ENCODE measurements around the gene FRMD4A. TPM values are rescaled to one million over a fixed set of nuclear protein-coding genes. Genes with fewer than 3 reads are reported as not detected.

FRMD4A gene
- total and polyA plus RNA-seq, 5 donors from 2014 or later, result 0.34 to 2.4 (median 0.54) TPM

- ATAC-seq (ENCODE audit: low read depth in 2 of 2), result no peak
- H3K27me3 Mint-ChIP-seq, result peaks cover 55% of the 10 kb centered on the region
- no peak overlapping the region for H3K27ac ChIP-seq (ENCODE audit: insufficient read depth, low read length, poor library complexity, severe bottlenecking)
- no peak for DNase-seq
- peaks cover 0 to 30% (median 6%) of the 10 kb centered on the region in 4 donors for H3K4me1 Mint-ChIP-seq
- no peaks in the 10 kb centered on the region for H3K9me3 ChIP-seq (ENCODE audit: control insufficient read depth in 2 of 2, low read length in 2 of 2)
- H3K27ac Mint-ChIP-seq, result no peak overlapping the region
- peaks cover 0 to 1% (median 0%) of the 10 kb centered on the region in 7 donors for H3K9me3 Mint-ChIP-seq
- H3K36me3 ChIP-seq (ENCODE audit: control insufficient read depth, insufficient read depth, low read length), result no peaks in the 10 kb centered on the region
- no peak overlapping the region for H3K4me3 ChIP-seq (ENCODE audit: low read depth, low read length)
- peaks cover 23% of the 10 kb centered on the region for H3K27me3 ChIP-seq (ENCODE audit: control insufficient read depth, insufficient read depth, low read length)
- H3K36me3 Mint-ChIP-seq, result peaks cover 6% of the 10 kb centered on the region
- H3K4me3 Mint-ChIP-seq, result peak overlapping the region in 1 of 4 donors; percentile 45
- H3K4me1 ChIP-seq (ENCODE audit: control insufficient read depth, insufficient read depth, low read length, poor library complexity, severe bottlenecking), result peaks cover 15% of the 10 kb centered on the region
Observed at GRCh38 chr10:13893926-13894325, 436.8 kb downstream of the FRMD4A start.

GRCh38 chr10:13892871-13893270 is 437.9 kb downstream of the FRMD4A start:
- Mint-ChIP-seq H3K36me3 (peaks cover 6% of the 10 kb centered on the region), H3K9me3 (peaks cover 0 to 1% (median 0%) of the 10 kb centered on the region in 7 donors), H3K27ac (no peak overlapping the region), H3K4me1 (peaks cover 0 to 31% (median 6%) of the 10 kb centered on the region in 4 donors), H3K4me3 (peak overlapping the region in 2 of 4 donors; percentile 26 to 68), H3K27me3 (peaks cover 66% of the 10 kb centered on the region)
- DNase-seq, result no peak
- H3K27me3 ChIP-seq (ENCODE audit: control insufficient read depth, insufficient read depth, low read length), result peaks cover 25% of the 10 kb centered on the region
- no peaks in the 10 kb centered on the region for H3K9me3 ChIP-seq (ENCODE audit: control insufficient read depth in 2 of 2, low read length in 2 of 2)
- H3K4me3 ChIP-seq (ENCODE audit: low read depth, low read length), result no peak overlapping the region
- no peak overlapping the region for H3K27ac ChIP-seq (ENCODE audit: insufficient read depth, low read length, poor library complexity, severe bottlenecking)
- H3K36me3 ChIP-seq (ENCODE audit: control insufficient read depth, insufficient read depth, low read length), result no peaks in the 10 kb centered on the region
- H3K4me1 ChIP-seq (ENCODE audit: control insufficient read depth, insufficient read depth, low read length, poor library complexity, severe bottlenecking), result peaks cover 15% of the 10 kb centered on the region
- no peak for ATAC-seq (ENCODE audit: low read depth in 2 of 2)

- Mint-ChIP-seq H3K36me3 (peaks cover 6% of the 10 kb centered on the region), H3K4me1 (peaks cover 0 to 37% (median 7%) of the 10 kb centered on the region in 4 donors), H3K9me3 (peaks cover 0 to 1% (median 0%) of the 10 kb centered on the region in 7 donors), H3K4me3 (peak overlapping the region; percentile 17 to 81 (median 47)), H3K27me3 (peaks cover 65% of the 10 kb centered on the region), H3K27ac (peak overlapping the region in 1 of 3 donors; percentile 66)
- H3K36me3 ChIP-seq (ENCODE audit: control insufficient read depth, insufficient read depth, low read length), result no peaks in the 10 kb centered on the region
- no peaks in the 10 kb centered on the region for H3K9me3 ChIP-seq (ENCODE audit: control insufficient read depth in 2 of 2, low read length in 2 of 2)
- DNase-seq, result no peak
- no peak overlapping the region for H3K27ac ChIP-seq (ENCODE audit: insufficient read depth, low read length, poor library complexity, severe bottlenecking)
- no peak overlapping the region for H3K4me3 ChIP-seq (ENCODE audit: low read depth, low read length)
- peaks cover 15% of the 10 kb centered on the region for H3K4me1 ChIP-seq (ENCODE audit: control insufficient read depth, insufficient read depth, low read length, poor library complexity, severe bottlenecking)
- H3K27me3 ChIP-seq (ENCODE audit: control insufficient read depth, insufficient read depth, low read length), result peaks cover 25% of the 10 kb centered on the region
- no peak for ATAC-seq (ENCODE audit: low read depth in 2 of 2)
Observed at GRCh38 chr10:13892001-13892491, 438.7 kb downstream of the FRMD4A start.

- Mint-ChIP-seq H3K4me3 (peak overlapping the region; percentile 38 to 87 (median 58)), H3K36me3 (peaks cover 6% of the 10 kb centered on the region), H3K27ac (peak overlapping the region in 1 of 3 donors; percentile 43), H3K9me3 (peaks cover 0 to 1% (median 0%) of the 10 kb centered on the region in 7 donors), H3K4me1 (peaks cover 0 to 42% (median 9%) of the 10 kb centered on the region in 4 donors), H3K27me3 (peaks cover 63% of the 10 kb centered on the region)
- DNase-seq (peak in 1 of 3 donors; percentile 5), ATAC-seq (ENCODE audit: low read depth in 2 of 2) (peak; percentile 39 to 43)
- H3K9me3 ChIP-seq (ENCODE audit: control insufficient read depth in 2 of 2, low read length in 2 of 2), result no peaks in the 10 kb centered on the region
- no peak overlapping the region for H3K27ac ChIP-seq (ENCODE audit: insufficient read depth, low read length, poor library complexity, severe bottlenecking)
- H3K4me1 ChIP-seq (ENCODE audit: control insufficient read depth, insufficient read depth, low read length, poor library complexity, severe bottlenecking), result peaks cover 15% of the 10 kb centered on the region
- no peaks in the 10 kb centered on the region for H3K36me3 ChIP-seq (ENCODE audit: control insufficient read depth, insufficient read depth, low read length)
- H3K27me3 ChIP-seq (ENCODE audit: control insufficient read depth, insufficient read depth, low read length), result peaks cover 25% of the 10 kb centered on the region
- peak overlapping the region; percentile 19 for H3K4me3 ChIP-seq (ENCODE audit: low read depth, low read length)
Observed at GRCh38 chr10:13891128-13892000, 439.4 kb downstream of the FRMD4A start.

DNA sequence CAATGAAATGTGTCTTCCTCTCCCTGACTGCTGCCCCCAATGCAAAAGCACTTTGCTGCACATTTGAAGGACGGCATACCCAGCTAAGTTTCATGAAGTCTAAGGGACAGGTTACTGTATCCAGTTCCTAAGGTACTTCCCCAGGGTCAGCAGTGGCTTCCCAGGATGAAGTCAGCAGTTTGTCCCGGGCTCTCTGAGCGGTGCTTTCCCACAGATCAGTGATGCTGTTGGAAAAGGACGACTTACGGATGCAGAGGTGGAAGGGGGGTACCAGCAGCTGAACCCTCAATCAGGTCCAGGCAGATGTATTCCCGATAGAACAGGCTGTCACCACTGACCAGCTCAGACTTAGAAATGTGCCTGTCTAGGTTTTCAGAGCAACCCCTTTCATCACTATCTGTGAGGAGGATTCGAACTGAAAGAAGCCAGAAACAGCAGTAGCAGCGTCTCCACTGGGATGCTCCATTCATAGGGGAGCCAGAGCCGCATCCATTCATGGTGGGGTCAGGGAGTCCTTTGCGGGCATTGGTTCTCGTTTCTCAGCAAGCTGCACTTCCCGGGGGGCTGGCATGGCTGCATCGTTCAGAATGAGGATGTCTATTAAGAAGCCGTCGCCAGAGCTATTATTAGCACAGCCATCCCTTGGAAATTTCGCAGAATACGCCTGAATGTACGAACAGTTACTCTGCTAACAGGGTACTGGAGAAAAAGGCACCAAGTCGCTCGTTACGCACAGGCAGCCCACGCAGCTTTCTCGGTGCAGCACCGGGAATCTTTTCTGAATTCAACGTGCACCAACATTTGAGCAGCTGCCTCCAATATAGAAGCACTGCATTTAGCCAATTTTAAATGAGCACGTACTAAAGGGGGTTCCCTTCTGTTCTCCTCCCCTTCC is 440.2 kb downstream of the FRMD4A start:
- Histone ChIP-seq H3K4me1 (ENCODE audit: control insufficient read depth, insufficient read depth, low read length, poor library complexity, severe bottlenecking) (peaks cover 15% of the 10 kb centered on the region), H3K27me3 (ENCODE audit: control insufficient read depth, insufficient read depth, low read length) (peaks cover 25% of the 10 kb centered on the region), H3K27ac (ENCODE audit: insufficient read depth, low read length, poor library complexity, severe bottlenecking) (no peak overlapping the region), H3K36me3 (ENCODE audit: control insufficient read depth, insufficient read depth, low read length) (no peaks in the 10 kb centered on the region), H3K9me3 (ENCODE audit: control insufficient read depth in 2 of 2, low read length in 2 of 2) (no peaks in the 10 kb centered on the region), H3K4me3 (ENCODE audit: low read depth, low read length) (peak overlapping the region; percentile 19)
- peaks cover 0 to 1% (median 0%) of the 10 kb centered on the region in 7 donors for H3K9me3 Mint-ChIP-seq
- peak overlapping the region in 3 of 4 donors; percentile 42 to 87 (median 78) for H3K4me3 Mint-ChIP-seq
- H3K27me3 Mint-ChIP-seq, result peaks cover 63% of the 10 kb centered on the region
- peak overlapping the region in 1 of 3 donors; percentile 43 for H3K27ac Mint-ChIP-seq
- peaks cover 0 to 42% (median 9%) of the 10 kb centered on the region in 4 donors for H3K4me1 Mint-ChIP-seq
- no peak for ATAC-seq (ENCODE audit: low read depth in 2 of 2)
- peaks cover 5% of the 10 kb centered on the region for H3K36me3 Mint-ChIP-seq
- DNase-seq, result no peak

- Mint-ChIP-seq H3K36me3 (no peaks in the 10 kb centered on the region), H3K27ac (no peak overlapping the region), H3K4me3 (no peak overlapping the region), H3K27me3 (peaks cover 42% of the 10 kb centered on the region), H3K4me1 (peaks cover 0 to 34% (median 8%) of the 10 kb centered on the region in 4 donors), H3K9me3 (peaks cover 0 to 1% (median 0%) of the 10 kb centered on the region in 7 donors)
- ATAC-seq (ENCODE audit: low read depth in 2 of 2) (no peak), DNase-seq (no peak)
- Histone ChIP-seq H3K9me3 (ENCODE audit: control insufficient read depth in 2 of 2, low read length in 2 of 2) (no peaks in the 10 kb centered on the region), H3K4me3 (ENCODE audit: low read depth, low read length) (no peak overlapping the region), H3K27ac (ENCODE audit: insufficient read depth, low read length, poor library complexity, severe bottlenecking) (no peak overlapping the region), H3K36me3 (ENCODE audit: control insufficient read depth, insufficient read depth, low read length) (no peaks in the 10 kb centered on the region), H3K4me1 (ENCODE audit: control insufficient read depth, insufficient read depth, low read length, poor library complexity, severe bottlenecking) (peaks cover 15% of the 10 kb centered on the region), H3K27me3 (ENCODE audit: control insufficient read depth, insufficient read depth, low read length) (peaks cover 19% of the 10 kb centered on the region)
Observed at GRCh38 chr10:13887761-13888160, 443.0 kb downstream of the FRMD4A start.

GRCh38 chr10:13885238-13885990 is 445.3 kb downstream of the FRMD4A start:
- no peaks in the 10 kb centered on the region for H3K36me3 ChIP-seq (ENCODE audit: control insufficient read depth, insufficient read depth, low read length)
- peaks cover 0 to 1% (median 0%) of the 10 kb centered on the region in 7 donors for H3K9me3 Mint-ChIP-seq
- H3K4me1 Mint-ChIP-seq, result peaks cover 0 to 15% (median 4%) of the 10 kb centered on the region in 4 donors
- H3K27me3 ChIP-seq (ENCODE audit: control insufficient read depth, insufficient read depth, low read length), result peaks cover 13% of the 10 kb centered on the region
- DNase-seq (no peak), ATAC-seq (ENCODE audit: low read depth in 2 of 2) (no peak)
- H3K4me3 ChIP-seq (ENCODE audit: low read depth, low read length), result no peak overlapping the region
- no peak overlapping the region for H3K27ac ChIP-seq (ENCODE audit: insufficient read depth, low read length, poor library complexity, severe bottlenecking)
- no peaks in the 10 kb centered on the region for H3K9me3 ChIP-seq (ENCODE audit: control insufficient read depth in 2 of 2, low read length in 2 of 2)
- H3K4me1 ChIP-seq (ENCODE audit: control insufficient read depth, insufficient read depth, low read length, poor library complexity, severe bottlenecking), result peaks cover 1% of the 10 kb centered on the region
- no peaks in the 10 kb centered on the region for H3K36me3 Mint-ChIP-seq
- no peak overlapping the region for H3K4me3 Mint-ChIP-seq
- peaks cover 23% of the 10 kb centered on the region for H3K27me3 Mint-ChIP-seq
- H3K27ac Mint-ChIP-seq, result no peak overlapping the region
